Pancreas (tissue), 10 donors: ENCODE data around the gene USO1. TPM values are rescaled to one million over a fixed set of nuclear protein-coding genes. Genes with fewer than 3 reads are reported as not detected.
"Not testable (repeated sequence)": the region's sequence is repeated elsewhere in the genome, so short reads cannot be mapped to it uniquely, and the experiment has no call there.

Experiments
- ATAC-seq, 4 donors: fragments of 200-7000 bp; cut with Tn5 transposase; one replicate each; pipeline versions ENCODE4 v1.8.0 to v1.9.1; 2020; ENCODE audit warnings: mild to moderate bottlenecking in 4 of 4, moderate library complexity in 4 of 4
- DNase-seq, 6 donors: peaks; one replicate each; pipeline ENCODE4 v3.0.0-alpha.2; 2020
- FAIRE-seq: peaks from 2 replicates; lab custom pipeline; 2012; peaks lifted over from hg19 to GRCh38; lab: Jason Lieb, UNC
- H3K27ac ChIP-seq, 4 donors: fragments of 200-600 bp; sonication (generic); 1 replicate in 3 of 4; 2 replicates in 1 of 4; pipeline versions ENCODE4 v1.5.0 to v1.8.0; 2020
- H3K27me3 ChIP-seq, 4 donors: fragments of 200-600 bp; one replicate each; pipeline ENCODE4 v1.8.0; 2021
- H3K36me3 ChIP-seq, 3 donors: fragments of 200-600 bp; sonication (generic) in 1 of 3; one replicate each; pipeline versions ENCODE4 v1.5.0 to v1.8.0; 2020 to 2021
- H3K4me1 ChIP-seq, 3 donors: fragments of 200-600 bp; one replicate each; pipeline ENCODE4 v1.8.0; 2021
- H3K4me3 ChIP-seq, 4 donors: fragments of 200-600 bp; sonication (generic) in 2 of 4; one replicate each; pipeline versions ENCODE4 v1.5.0 to v1.8.0; 2020 to 2021
- H3K9me3 ChIP-seq, 4 donors: fragments of 200-600 bp; one replicate each; pipeline ENCODE4 v1.8.0; 2021
- WGBS, 2 donors: extraction: QIAGEN DNeasy Blood & Tissue Kit; methylation state at CpG; one replicate each; pipeline ENCODE4 v1.1.7; 2013; 5-methylcytosine and 5-hydroxymethylcytosine counted together
- intact Hi-C, 3 donors: fragments of 100-400 bp; cut with DNase I; formaldehyde crosslinking; loops; one replicate each; pipeline versions ENCODE4 v1.11.1 to v1.14.2; 2022
- polyA plus RNA-seq, 2 donors: library from polyadenylated mRNA; stranded (reverse); fragments of 200-250 nt; gene quantifications; one replicate each; pipeline ENCODE4 v1.2.3, GENCODE V29; 2013
- total RNA-seq, 6 donors: library from RNA; stranded (reverse); fragmentation: NEBNext Ultra II Directional in 4 of 6; extraction: Animal tissue kit (Norgen Biotek cat#: 25700) in 4 of 6; gene quantifications; one replicate each; pipeline versions ENCODE4 v1.2.1 to v1.2.4, GENCODE V29; 2021 to 2023
- TF ChIP-seq, protein P1 (sequence below), 4 donors: fragments of 200-600 bp; sonication (generic) in 3 of 4; IDR thresholded peaks; one replicate each; pipeline versions ENCODE4 v1.5.0 to v1.8.0; 2021; ENCODE audit warnings: antibody characterized with exemption in 4 of 4
- donor health status: healthy with polysubstance abuse.
- donor health status: DM: no; HTN: no; CAD: no; lungs with moderate emphysema.
- donor health status: DM: no; HTN: no; CAD: no.
- donor health status: control.
- donor health status: control.
- donor health status: Bipolar disorder and iron deficiency.
- donor health status: DM: yes; HTN: yes; CAD: no.
- donor health status: DM: no; HTN: no; CAD: no.
- donor health status: DM: no; HTN: no; CAD: no.
- donor health status: DM: yes; HTN: yes; CAD: no.

USO1 gene
- total and polyA plus RNA-seq, 8 donors: 31.2 to 58.2 (median 51.4) TPM

DNA sequence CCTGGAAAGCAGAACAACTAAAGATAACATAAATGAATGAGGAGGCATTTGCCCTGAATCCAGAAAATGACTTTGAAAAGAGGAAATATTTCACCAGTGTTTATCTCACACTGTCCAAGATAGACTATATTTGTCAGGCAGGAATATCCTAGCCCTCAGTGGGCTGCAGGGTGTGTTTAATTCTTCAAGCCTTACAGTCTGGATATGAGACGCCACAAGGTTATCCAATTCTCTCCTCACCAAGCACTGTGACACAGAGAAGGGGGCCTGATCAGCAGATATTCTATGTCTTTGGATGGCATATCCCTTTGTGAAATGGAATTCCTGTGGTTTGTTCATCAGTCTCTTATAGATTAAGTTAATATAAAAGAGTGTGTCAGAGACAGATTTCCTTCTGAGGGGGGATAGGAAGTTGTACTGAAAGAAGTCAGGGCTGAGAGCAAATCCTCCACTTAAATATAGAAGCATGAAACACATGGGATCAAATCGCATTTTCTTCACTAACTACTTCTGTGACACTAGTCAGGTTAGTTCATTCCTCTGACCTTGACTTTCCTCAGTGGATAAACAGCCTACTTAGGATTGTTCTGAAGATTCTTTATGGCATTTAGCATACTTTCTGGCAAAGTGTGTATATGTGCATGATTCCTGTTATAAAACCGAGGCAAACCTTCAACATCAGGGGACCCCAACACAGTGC lies 44.4 kb upstream of the USO1 start:
- Histone ChIP-seq H3K36me3 (no peaks in the 10 kb centered on the region), H3K4me1 (no peaks in the 10 kb centered on the region), H3K4me3 (no peak overlapping the region), H3K27ac (no peak overlapping the region), H3K27me3 (no peaks in the 10 kb centered on the region), H3K9me3 (no peaks in the 10 kb centered on the region)
- intact Hi-C loops: loop anchor here in 1 of 3 donors (10.0 kb wide), 1 partner anchor 45 kb away; the partner anchor contains the start of gene USO1
- TF ChIP-seq, protein P1, sequence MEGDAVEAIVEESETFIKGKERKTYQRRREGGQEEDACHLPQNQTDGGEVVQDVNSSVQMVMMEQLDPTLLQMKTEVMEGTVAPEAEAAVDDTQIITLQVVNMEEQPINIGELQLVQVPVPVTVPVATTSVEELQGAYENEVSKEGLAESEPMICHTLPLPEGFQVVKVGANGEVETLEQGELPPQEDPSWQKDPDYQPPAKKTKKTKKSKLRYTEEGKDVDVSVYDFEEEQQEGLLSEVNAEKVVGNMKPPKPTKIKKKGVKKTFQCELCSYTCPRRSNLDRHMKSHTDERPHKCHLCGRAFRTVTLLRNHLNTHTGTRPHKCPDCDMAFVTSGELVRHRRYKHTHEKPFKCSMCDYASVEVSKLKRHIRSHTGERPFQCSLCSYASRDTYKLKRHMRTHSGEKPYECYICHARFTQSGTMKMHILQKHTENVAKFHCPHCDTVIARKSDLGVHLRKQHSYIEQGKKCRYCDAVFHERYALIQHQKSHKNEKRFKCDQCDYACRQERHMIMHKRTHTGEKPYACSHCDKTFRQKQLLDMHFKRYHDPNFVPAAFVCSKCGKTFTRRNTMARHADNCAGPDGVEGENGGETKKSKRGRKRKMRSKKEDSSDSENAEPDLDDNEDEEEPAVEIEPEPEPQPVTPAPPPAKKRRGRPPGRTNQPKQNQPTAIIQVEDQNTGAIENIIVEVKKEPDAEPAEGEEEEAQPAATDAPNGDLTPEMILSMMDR (IDR thresholded peaks at IDR 0.05): no peak
- WGBS, 2 donors: 73 to 74% methylated on average over 3 of the region's 3 CpGs
- ATAC-seq (no peak), DNase-seq (no peak), FAIRE-seq (no peak)

- TF ChIP-seq, protein P1 (IDR thresholded peaks at IDR 0.05): no peak
- intact Hi-C loops: no loop called here
- H3K36me3 ChIP-seq: no peaks in the 10 kb centered on the region
- H3K4me1 ChIP-seq: no peaks in the 10 kb centered on the region
- no peak overlapping the region for H3K27ac ChIP-seq
- FAIRE-seq: no peak
- H3K9me3 ChIP-seq: no peaks in the 10 kb centered on the region
- no peak for DNase-seq
- H3K27me3 ChIP-seq: no peaks in the 10 kb centered on the region
- ATAC-seq: no peak
- WGBS, 2 donors: 91 to 93% methylated on average over 6 of the region's 6 CpGs
- no peak overlapping the region for H3K4me3 ChIP-seq
These were observed 40.8 kb upstream of the USO1 start for GRCh38 chr4:75683482-75684155.

DNA sequence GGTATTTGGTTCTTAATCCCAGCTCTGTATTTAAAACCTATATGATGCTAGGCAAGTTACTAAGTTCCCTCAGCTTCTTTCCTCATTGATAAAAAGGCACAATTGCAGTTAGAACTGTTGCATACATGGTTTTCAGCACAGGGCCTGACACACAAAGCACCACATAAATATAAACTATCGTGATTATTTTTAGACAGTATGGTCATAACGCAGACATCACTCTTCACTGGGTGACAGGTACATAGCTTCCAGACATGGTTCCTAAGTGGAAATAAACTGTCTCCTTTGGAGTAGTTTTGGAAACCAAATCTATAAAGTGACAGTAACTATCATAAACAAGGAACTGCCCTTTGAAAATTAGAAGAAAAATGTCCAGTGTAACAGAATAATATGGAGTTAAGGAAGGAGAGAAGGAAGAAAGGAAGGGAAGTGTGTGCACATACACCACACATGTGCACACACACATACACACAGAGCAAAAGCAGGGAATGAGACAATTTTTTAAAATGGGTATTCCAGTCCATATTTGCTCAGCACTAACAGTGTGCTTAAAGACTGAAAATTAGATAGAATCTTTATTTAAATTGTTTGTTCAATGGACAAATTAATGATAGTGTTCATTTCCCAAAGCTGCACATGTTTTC lies 38.7 kb upstream of the USO1 start:
- H3K4me3 ChIP-seq: no peak overlapping the region
- 76 to 83% methylated on average over 2 of the region's 2 CpGs for WGBS, 2 donors
- H3K9me3 ChIP-seq: no peaks in the 10 kb centered on the region
- TF ChIP-seq, protein P1 (IDR thresholded peaks at IDR 0.05): no peak
- no peak for FAIRE-seq
- DNase-seq: no peak
- no peaks in the 10 kb centered on the region for H3K36me3 ChIP-seq
- no peak for ATAC-seq
- H3K27ac ChIP-seq: no peak overlapping the region
- no peaks in the 10 kb centered on the region for H3K4me1 ChIP-seq
- intact Hi-C loops: no loop called here
- H3K27me3 ChIP-seq: no peaks in the 10 kb centered on the region

- WGBS, 2 donors: 83% methylated on average over 3 of the region's 3 CpGs
- no peak overlapping the region for H3K4me3 ChIP-seq
- H3K4me1 ChIP-seq: no peaks in the 10 kb centered on the region
- no peaks in the 10 kb centered on the region for H3K36me3 ChIP-seq
- ATAC-seq (no peak), DNase-seq (no peak), FAIRE-seq (no peak)
- TF ChIP-seq, protein P1 (IDR thresholded peaks at IDR 0.05): no peak
- intact Hi-C loops: no loop called here
- no peaks in the 10 kb centered on the region for H3K27me3 ChIP-seq
- no peaks in the 10 kb centered on the region for H3K9me3 ChIP-seq
- H3K27ac ChIP-seq: no peak overlapping the region
These were observed 38.0 kb upstream of the USO1 start for GRCh38 chr4:75686346-75686745.

DNA sequence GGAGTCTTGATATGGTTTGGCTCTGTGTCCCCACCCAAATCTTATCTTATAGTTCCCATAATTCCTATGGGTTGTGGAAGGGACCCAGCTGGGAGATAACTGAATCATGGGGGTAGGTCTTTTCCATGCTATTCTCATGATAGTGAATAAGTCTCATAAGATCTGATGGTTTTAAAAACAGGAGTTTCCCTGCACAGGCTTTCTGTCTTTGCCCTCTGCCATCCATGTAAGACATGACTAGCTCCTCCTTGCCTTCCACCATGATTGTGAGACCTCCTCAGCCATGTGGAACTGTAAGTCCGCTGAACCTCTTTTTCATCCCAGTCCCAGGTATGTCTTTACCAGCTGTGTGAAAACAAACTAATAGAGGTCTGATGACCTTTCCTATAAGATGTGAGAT lies 37.3 kb upstream of the USO1 start:
- intact Hi-C loops, H3K27me3 ChIP-seq, H3K4me1 ChIP-seq, H3K36me3 ChIP-seq, DNase-seq, H3K9me3 ChIP-seq, H3K4me3 ChIP-seq, ATAC-seq, H3K27ac ChIP-seq, FAIRE-seq: not testable (repeated sequence)
- WGBS, 2 donors: 96 to 99% methylated on average over 1 of the region's 1 CpG

DNA sequence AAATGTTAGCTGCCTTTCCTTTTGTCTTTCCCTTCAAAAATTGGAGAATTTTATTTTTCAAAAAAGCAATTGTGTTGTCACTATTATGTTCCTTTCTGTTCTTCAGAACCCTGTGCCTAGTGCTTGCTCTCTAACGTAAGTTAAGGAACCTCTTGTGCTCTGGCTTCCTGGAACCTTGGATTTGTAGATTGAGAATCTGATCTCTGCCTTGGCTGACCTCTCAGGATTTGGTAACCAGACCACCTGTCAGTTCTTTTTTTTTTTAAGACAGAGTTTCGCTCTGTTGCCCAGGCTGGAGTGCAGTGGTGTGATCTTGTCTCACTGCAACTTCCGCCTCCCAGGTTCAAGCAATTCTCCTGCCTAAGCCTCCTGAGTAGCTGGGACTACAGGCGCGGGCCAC lies 32.3 kb upstream of the USO1 start:
- 96 to 99% methylated on average over 5 of the region's 5 CpGs for WGBS, 2 donors

More for the DNA sequence above, 32.3 kb upstream of the USO1 start:
- FAIRE-seq, intact Hi-C loops, H3K27ac ChIP-seq, H3K36me3 ChIP-seq, ATAC-seq, H3K4me3 ChIP-seq, H3K9me3 ChIP-seq, H3K27me3 ChIP-seq, DNase-seq, H3K4me1 ChIP-seq: not testable (repeated sequence)
